ENCODE data around the gene ILKAP. TPM values are rescaled to one million over a fixed set of nuclear protein-coding genes. Genes with fewer than 3 reads are reported as not detected.

ILKAP gene
- total RNA-seq, 4 donors from 2014 or later: 18.5 to 45.5 (median 35.1) TPM

DNA sequence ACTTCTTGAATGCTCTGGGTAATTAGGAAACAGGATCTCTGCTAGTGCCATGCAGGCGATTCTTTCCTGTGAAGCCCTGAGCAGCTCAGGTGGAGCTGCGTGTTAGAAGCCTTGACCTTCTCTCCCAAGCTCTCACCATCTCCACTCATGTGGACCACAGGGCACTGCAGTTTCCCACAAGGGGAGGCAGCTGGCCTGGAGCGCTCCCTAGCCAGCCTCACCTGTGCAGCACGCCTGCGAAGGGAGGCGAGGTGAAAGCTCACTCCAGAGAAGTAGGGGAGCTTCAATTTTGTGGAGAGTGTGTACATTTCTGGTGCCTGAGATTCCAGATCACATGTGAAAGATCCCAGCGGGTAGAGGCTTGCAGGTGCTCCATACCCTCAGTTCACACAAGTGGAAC, 47.4 kb upstream of the ILKAP start:
- TF ChIP-seq, protein P1, sequence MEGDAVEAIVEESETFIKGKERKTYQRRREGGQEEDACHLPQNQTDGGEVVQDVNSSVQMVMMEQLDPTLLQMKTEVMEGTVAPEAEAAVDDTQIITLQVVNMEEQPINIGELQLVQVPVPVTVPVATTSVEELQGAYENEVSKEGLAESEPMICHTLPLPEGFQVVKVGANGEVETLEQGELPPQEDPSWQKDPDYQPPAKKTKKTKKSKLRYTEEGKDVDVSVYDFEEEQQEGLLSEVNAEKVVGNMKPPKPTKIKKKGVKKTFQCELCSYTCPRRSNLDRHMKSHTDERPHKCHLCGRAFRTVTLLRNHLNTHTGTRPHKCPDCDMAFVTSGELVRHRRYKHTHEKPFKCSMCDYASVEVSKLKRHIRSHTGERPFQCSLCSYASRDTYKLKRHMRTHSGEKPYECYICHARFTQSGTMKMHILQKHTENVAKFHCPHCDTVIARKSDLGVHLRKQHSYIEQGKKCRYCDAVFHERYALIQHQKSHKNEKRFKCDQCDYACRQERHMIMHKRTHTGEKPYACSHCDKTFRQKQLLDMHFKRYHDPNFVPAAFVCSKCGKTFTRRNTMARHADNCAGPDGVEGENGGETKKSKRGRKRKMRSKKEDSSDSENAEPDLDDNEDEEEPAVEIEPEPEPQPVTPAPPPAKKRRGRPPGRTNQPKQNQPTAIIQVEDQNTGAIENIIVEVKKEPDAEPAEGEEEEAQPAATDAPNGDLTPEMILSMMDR (IDR thresholded peaks at IDR 0.05): no peak
- TF ChIP-seq POLR2AphosphoS5 (IDR thresholded peaks at IDR 0.05): no peak
- TF ChIP-seq EP300 (IDR thresholded peaks at IDR 0.05): no peak
- TF ChIP-seq POLR2A (IDR thresholded peaks at IDR 0.05): no peak
- whole genome bisulfite sequencing, 2 donors (ENCODE audit: low coverage in 1 of 2): 76 to 100% methylated on average over 1 to 2 of the region's 7 CpGs
- ATAC-seq: no peak
- Histone ChIP-seq H3K4me1 (no peaks in the 10 kb centered on the region), H3K4me3 (no peak overlapping the region), H3K9me3 (no peaks in the 10 kb centered on the region), H3K36me3 (peaks cover 0 to 100% of the 10 kb centered on the region in 2 donors), H3K27me3 (no peaks in the 10 kb centered on the region), H3K27ac (no peak overlapping the region)

DNA sequence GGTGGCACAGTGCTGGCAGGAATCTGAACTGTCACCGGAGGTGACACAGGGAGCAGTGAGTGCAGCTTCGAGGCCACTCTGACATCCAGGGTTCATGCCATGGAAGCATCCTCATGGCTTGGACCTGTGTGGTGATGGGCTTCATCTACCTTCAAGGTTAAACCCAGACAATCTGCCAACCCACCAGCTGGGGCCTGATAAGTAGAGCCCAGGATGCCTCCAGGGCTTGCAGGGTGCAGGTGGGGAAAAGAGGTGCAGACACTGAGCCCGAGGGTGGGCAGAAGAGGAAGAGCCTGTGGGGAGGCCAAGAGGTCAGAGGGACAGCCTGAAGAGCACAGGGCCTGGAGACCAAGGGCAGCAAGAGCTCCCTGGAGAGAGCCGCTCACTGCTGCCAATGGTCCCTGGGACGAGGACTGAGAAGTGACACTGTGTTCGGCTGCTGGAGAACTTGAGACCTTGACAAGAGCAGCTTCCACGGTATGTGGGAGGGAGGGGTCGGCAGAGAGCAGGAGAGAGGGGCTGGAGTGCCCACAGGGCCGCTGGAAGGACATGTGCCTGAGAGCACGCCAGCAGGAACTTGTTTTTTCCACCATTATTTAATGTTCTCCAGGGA, 44.5 kb upstream of the ILKAP start:
- ATAC-seq: no peak
- H3K4me3 ChIP-seq: no peak overlapping the region
- no peak overlapping the region for H3K27ac ChIP-seq
- no peaks in the 10 kb centered on the region for H3K9me3 ChIP-seq
- H3K27me3 ChIP-seq: no peaks in the 10 kb centered on the region
- H3K4me1 ChIP-seq: peaks cover 0 to 8% (median 0%) of the 10 kb centered on the region in 3 donors
- WGBS, 2 donors (ENCODE audit: low coverage in 1 of 2): 89% methylated on average over 10 of the region's 10 CpGs
- no peak for TF ChIP-seq POLR2A (IDR thresholded peaks at IDR 0.05)
- TF ChIP-seq, protein P1 (IDR thresholded peaks at IDR 0.05): no peak
- no peak for TF ChIP-seq EP300 (IDR thresholded peaks at IDR 0.05)
- H3K36me3 ChIP-seq: peaks cover 0 to 92% of the 10 kb centered on the region in 2 donors

DNA sequence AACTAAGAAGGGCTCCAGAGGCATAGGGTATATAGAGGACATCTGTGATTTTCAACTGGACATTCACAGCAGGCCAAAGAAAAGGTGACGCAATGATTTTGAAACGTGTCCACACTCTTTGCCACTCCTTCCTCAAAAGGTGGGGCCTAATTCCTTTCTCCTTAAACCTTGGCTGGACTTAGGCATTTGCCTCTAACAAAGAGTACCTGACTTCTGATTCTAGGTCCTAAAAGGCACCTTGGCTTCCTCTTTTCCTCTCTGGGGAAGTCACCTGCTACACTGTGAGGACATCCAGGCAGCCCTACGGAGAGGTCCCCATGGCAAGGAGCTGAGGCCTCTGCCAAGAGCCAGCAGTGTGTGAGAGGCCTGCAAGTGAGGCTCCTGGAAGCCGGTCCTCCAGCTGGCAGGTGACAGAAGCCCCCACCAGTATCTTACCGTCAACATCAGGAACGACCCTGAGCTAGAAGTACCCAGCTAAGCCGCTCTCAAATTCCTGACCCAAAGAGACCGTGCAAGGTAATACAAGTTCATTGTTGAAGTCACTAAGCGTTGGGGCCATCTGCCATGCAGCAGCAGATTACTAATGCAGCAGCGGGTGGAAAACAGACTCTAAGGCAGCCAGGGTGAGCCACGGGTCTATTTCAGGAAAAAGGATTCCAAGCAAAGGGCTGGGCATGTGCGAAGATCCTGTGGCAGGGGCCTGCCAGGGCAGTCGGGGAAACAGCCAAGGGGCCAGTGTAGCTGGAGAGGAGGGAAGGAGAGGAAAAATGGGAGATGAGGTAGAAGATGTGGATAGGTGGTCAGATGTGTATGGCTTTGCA, 43.7 kb upstream of the ILKAP start:
- TF ChIP-seq EP300 (IDR thresholded peaks at IDR 0.05): no peak
- TF ChIP-seq POLR2A (IDR thresholded peaks at IDR 0.05): no peak
- TF ChIP-seq POLR2AphosphoS5 (IDR thresholded peaks at IDR 0.05): no peak
- TF ChIP-seq, protein P1 (IDR thresholded peaks at IDR 0.05): no peak
- Histone ChIP-seq H3K36me3 (peaks cover 0 to 85% of the 10 kb centered on the region in 2 donors), H3K27me3 (no peaks in the 10 kb centered on the region), H3K4me1 (peaks cover 0 to 15% (median 0%) of the 10 kb centered on the region in 3 donors), H3K27ac (no peak overlapping the region), H3K9me3 (no peaks in the 10 kb centered on the region), H3K4me3 (no peak overlapping the region)
- 73 to 84% methylated on average over 6 to 7 of the region's 13 CpGs for WGBS, 2 donors (ENCODE audit: low coverage in 1 of 2)
- no peak for ATAC-seq

DNA sequence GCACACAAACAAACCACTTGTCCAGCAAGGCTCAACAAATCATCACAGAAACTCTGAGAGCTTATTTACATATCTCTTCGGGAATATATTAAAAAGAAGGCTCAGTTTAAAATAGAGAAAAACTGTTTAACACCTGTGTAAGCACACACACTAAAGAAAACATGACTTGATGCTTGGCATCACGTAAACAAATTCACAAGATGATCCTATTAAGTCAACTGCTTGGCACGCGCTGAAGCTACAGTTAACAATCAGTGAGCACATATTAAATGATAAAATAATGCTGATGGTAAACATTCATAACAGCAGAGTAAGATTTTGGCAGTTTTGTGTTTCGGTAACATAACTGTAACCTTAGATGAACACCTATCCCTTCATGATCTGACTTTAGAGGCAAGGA, 40.7 kb upstream of the ILKAP start:
- 78 to 94% methylated on average over 5 of the region's 5 CpGs for WGBS, 2 donors (ENCODE audit: low coverage in 1 of 2)
- H3K27ac ChIP-seq: no peak overlapping the region

More for the DNA sequence above, 40.7 kb upstream of the ILKAP start:
- TF ChIP-seq POLR2A (IDR thresholded peaks at IDR 0.05) (no peak), POLR2AphosphoS5 (IDR thresholded peaks at IDR 0.05) (no peak), EP300 (IDR thresholded peaks at IDR 0.05) (no peak)
- TF ChIP-seq, protein P1 (IDR thresholded peaks at IDR 0.05): no peak
- no peak for ATAC-seq
- H3K4me3 ChIP-seq: no peak overlapping the region
- H3K27me3 ChIP-seq: peaks cover under 1% of the 10 kb centered on the region
- no peaks in the 10 kb centered on the region for H3K9me3 ChIP-seq
- H3K4me1 ChIP-seq: peaks cover 0 to 39% (median 8%) of the 10 kb centered on the region in 3 donors
- H3K36me3 ChIP-seq: peaks cover 0 to 54% of the 10 kb centered on the region in 2 donors

Data from gastroesophageal sphincter (tissue), 4 donors.